ENCODE data around the gene ZC3H14. TPM values are rescaled to one million over a fixed set of nuclear protein-coding genes. Genes with fewer than 3 reads are reported as not detected.

ZC3H14 gene
- total and polyA plus RNA-seq, 9 of the 15 experiments (the other 6 are each of a cell fraction or from before 2014, with no cell fraction given): 21.1 to 109 (median 45.3) TPM

DNA sequence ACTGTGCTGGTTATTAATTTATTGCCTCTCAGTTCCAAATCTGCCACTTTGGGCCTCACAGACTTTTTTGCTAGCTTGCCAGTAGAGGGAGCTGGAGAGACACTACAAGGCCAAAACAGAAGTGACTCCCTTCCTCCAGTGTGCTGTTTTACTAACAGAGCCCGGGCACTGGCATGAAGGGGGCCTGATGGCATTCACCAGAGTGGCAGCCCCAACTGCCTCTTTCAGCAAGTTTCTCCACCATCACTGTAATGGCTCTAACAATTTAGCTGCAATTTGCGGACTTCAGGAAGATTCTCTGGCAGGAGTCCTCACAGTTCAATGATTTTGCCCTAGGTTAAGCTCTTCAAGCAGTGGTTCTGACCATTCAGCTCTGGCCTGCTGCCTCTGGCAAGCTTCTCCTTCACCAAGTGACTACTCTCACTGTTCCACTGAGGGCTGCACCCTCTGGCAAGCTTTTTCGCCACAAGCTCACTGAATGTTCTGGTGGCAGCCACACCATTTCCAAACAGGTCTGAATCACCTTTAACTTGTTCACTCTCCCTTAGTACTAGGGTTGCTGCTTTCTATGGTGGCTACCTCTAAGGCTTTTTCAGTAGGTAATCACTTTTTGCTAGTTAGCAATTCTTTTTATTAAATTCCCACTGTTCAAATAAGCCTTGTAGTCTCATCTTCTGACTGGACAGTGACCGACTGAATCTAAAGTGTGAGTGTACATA, 104.9 kb downstream of the ZC3H14 start (continued):
- TF ChIP-seq, protein P1, sequence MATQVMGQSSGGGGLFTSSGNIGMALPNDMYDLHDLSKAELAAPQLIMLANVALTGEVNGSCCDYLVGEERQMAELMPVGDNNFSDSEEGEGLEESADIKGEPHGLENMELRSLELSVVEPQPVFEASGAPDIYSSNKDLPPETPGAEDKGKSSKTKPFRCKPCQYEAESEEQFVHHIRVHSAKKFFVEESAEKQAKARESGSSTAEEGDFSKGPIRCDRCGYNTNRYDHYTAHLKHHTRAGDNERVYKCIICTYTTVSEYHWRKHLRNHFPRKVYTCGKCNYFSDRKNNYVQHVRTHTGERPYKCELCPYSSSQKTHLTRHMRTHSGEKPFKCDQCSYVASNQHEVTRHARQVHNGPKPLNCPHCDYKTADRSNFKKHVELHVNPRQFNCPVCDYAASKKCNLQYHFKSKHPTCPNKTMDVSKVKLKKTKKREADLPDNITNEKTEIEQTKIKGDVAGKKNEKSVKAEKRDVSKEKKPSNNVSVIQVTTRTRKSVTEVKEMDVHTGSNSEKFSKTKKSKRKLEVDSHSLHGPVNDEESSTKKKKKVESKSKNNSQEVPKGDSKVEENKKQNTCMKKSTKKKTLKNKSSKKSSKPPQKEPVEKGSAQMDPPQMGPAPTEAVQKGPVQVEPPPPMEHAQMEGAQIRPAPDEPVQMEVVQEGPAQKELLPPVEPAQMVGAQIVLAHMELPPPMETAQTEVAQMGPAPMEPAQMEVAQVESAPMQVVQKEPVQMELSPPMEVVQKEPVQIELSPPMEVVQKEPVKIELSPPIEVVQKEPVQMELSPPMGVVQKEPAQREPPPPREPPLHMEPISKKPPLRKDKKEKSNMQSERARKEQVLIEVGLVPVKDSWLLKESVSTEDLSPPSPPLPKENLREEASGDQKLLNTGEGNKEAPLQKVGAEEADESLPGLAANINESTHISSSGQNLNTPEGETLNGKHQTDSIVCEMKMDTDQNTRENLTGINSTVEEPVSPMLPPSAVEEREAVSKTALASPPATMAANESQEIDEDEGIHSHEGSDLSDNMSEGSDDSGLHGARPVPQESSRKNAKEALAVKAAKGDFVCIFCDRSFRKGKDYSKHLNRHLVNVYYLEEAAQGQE (IDR thresholded peaks at IDR 0.05; ENCODE audit: borderline replicate concordance): peak; percentile 62; the same call in 1 of the 2 replicates
- TF ChIP-seq, protein P1 (CRISPR knock-in tag; IDR thresholded peaks at IDR 0.05; ENCODE audit: low read depth): no peak
- TF ChIP-seq SMC3 (conservative IDR thresholded peaks at IDR 0.05; ENCODE audit: insufficient read depth, low read depth, low read length) (peak; percentile 51), HMGN3 (IDR thresholded peaks at IDR 0.05; ENCODE audit: borderline replicate concordance, extremely low read depth, insufficient read length, low read depth, low read length) (no peak), ETV6 (IDR thresholded peaks at IDR 0.05; ENCODE audit: borderline replicate concordance in 1 of 2, low read depth in 2 of 2, low read length in 1 of 2) (no peak), ETV6 (CRISPR knock-in tag; IDR thresholded peaks at IDR 0.05; ENCODE audit: borderline replicate concordance) (no peak), NFATC3 (IDR thresholded peaks at IDR 0.05) (no peak), ZSCAN29 (IDR thresholded peaks at IDR 0.05) (no peak)

Data from K562 (cell line).